ENCODE measurements around the gene OR5AR1.

Gene OR5AR1

GRCh38 chr11:56642339-56642738 lies 21.1 kb upstream of the OR5AR1 start, which contains the start of gene OR5AP2:
Gene OR5AP2 (minus strand): TSS chr11:56642439. CDS start chr11:56642439, 0 bp downstream.
- DNase-seq (ENCODE audit: low read depth in 1 of 2, low spot score in 1 of 2) = no peak
- Histone ChIP-seq H3K27me3 (ENCODE audit: insufficient read depth, poor library complexity, severe bottlenecking) (no peaks in the 10 kb centered on the region), H3K27ac (replicated peaks) (no peak within 1 kb of the TSS), H3K4me3 (replicated peaks; ENCODE audit: insufficient read depth, low read length) (no peak within 1 kb of the TSS)
- TF ChIP-seq GABPA (IDR thresholded peaks at IDR 0.05; ENCODE audit: low read depth) = no peak
- TF ChIP-seq REST (IDR thresholded peaks at IDR 0.05; ENCODE audit: insufficient replicate concordance, low read depth) = no peak
- no peak for TF ChIP-seq CTCF (IDR thresholded peaks at IDR 0.05; ENCODE audit: insufficient read depth, low read length)
- TF ChIP-seq SPI1 (IDR thresholded peaks at IDR 0.05; ENCODE audit: borderline replicate concordance, low read depth) = no peak
- TF ChIP-seq POLR2AphosphoS5 (IDR thresholded peaks at IDR 0.05; ENCODE audit: low read depth) = no peak

GRCh38 chr11:56659755-56660154 lies 3.7 kb upstream of the OR5AR1 start:
- TF ChIP-seq CTCF (IDR thresholded peaks at IDR 0.05; ENCODE audit: insufficient read depth, low read length) (no peak), POLR2AphosphoS5 (IDR thresholded peaks at IDR 0.05; ENCODE audit: low read depth) (no peak), SPI1 (IDR thresholded peaks at IDR 0.05; ENCODE audit: borderline replicate concordance, low read depth) (no peak), GABPA (IDR thresholded peaks at IDR 0.05; ENCODE audit: low read depth) (no peak), REST (IDR thresholded peaks at IDR 0.05; ENCODE audit: insufficient replicate concordance, low read depth) (no peak)
- Histone ChIP-seq H3K27me3 (ENCODE audit: insufficient read depth, poor library complexity, severe bottlenecking) (no peaks in the 10 kb centered on the region), H3K4me3 (replicated peaks; ENCODE audit: insufficient read depth, low read length) (no peak overlapping the region), H3K27ac (replicated peaks) (no peak overlapping the region)
- DNase-seq (ENCODE audit: low read depth in 1 of 2, low spot score in 1 of 2) = no peak

GRCh38 chr11:56670984-56671383 lies 7.5 kb downstream of the OR5AR1 start:
- TF ChIP-seq REST (IDR thresholded peaks at IDR 0.05; ENCODE audit: insufficient replicate concordance, low read depth) = no peak
- no peak for TF ChIP-seq GABPA (IDR thresholded peaks at IDR 0.05; ENCODE audit: low read depth)
- no peak for TF ChIP-seq POLR2AphosphoS5 (IDR thresholded peaks at IDR 0.05; ENCODE audit: low read depth)
- no peak for TF ChIP-seq SPI1 (IDR thresholded peaks at IDR 0.05; ENCODE audit: borderline replicate concordance, low read depth)
- TF ChIP-seq CTCF (IDR thresholded peaks at IDR 0.05; ENCODE audit: insufficient read depth, low read length) = no peak
- H3K27me3 ChIP-seq (ENCODE audit: insufficient read depth, poor library complexity, severe bottlenecking) = peaks cover 2% of the 10 kb centered on the region
- no peak overlapping the region for H3K4me3 ChIP-seq (replicated peaks; ENCODE audit: insufficient read depth, low read length)
- H3K27ac ChIP-seq (replicated peaks) = no peak overlapping the region
- no peak for DNase-seq (ENCODE audit: low read depth in 1 of 2, low spot score in 1 of 2)

All from HL-60 (cell line).